H9 (cell line): ENCODE data around the gene DDOST. TPM values are rescaled to one million over a fixed set of nuclear protein-coding genes. Genes with fewer than 3 reads are reported as not detected.

Experiments
- DNase-seq: peaks from one replicate; pipeline ENCODE4 v3.0.0-alpha.2; 2017
- H2AFZ ChIP-seq: one replicate; pipeline ENCODE4 v1.6.1; 2013; ENCODE audit warnings: mild to moderate bottlenecking, low read length, control low read depth, moderate library complexity
- H2AK5ac ChIP-seq: 2 replicates; pipeline ENCODE4 v1.6.1; 2013; ENCODE audit warnings: low read length, control low read depth, mixed read lengths; ENCODE audit not compliant: insufficient read length
- H2BK120ac ChIP-seq: one replicate; pipeline ENCODE4 v1.6.1; 2013; ENCODE audit warnings: low read depth, mild to moderate bottlenecking, low read length, control low read depth, inconsistent platforms; ENCODE audit not compliant: poor library complexity, severe bottlenecking
- H2BK12ac ChIP-seq: 2 replicates; pipeline ENCODE4 v1.6.1; 2013; ENCODE audit warnings: low read length, control low read depth, mixed read lengths, low read depth; ENCODE audit not compliant: insufficient read length
- H2BK15ac ChIP-seq: 2 replicates; pipeline ENCODE4 v1.6.1; 2013; ENCODE audit warnings: low read depth, low read length, control low read depth
- H2BK20ac ChIP-seq: one replicate; pipeline ENCODE4 v1.6.1; 2013; ENCODE audit warnings: low read depth, mild to moderate bottlenecking, low read length, control low read depth, inconsistent platforms; ENCODE audit not compliant: poor library complexity, severe bottlenecking
- H2BK5ac ChIP-seq: 2 replicates; pipeline ENCODE4 v1.6.1; 2013; ENCODE audit warnings: low read length, control low read depth, mixed read lengths; ENCODE audit not compliant: insufficient read length
- H3K14ac ChIP-seq: 2 replicates; pipeline ENCODE4 v1.6.1; 2013; ENCODE audit warnings: low read length, control low read depth; ENCODE audit not compliant: insufficient read depth
- H3K18ac ChIP-seq: 2 replicates; pipeline ENCODE4 v1.6.1; 2013; ENCODE audit warnings: low read depth, mild to moderate bottlenecking, mixed read lengths, low read length, control low read depth; ENCODE audit not compliant: insufficient read length
- H3K23ac ChIP-seq: 2 replicates; pipeline ENCODE4 v1.6.1; 2013; ENCODE audit warnings: low read length, control low read depth, mixed read lengths, low read depth; ENCODE audit not compliant: insufficient read length
- H3K23me2 ChIP-seq: 2 replicates; pipeline ENCODE4 v1.6.1; 2013; ENCODE audit warnings: low read depth, mild to moderate bottlenecking, mixed read lengths, low read length, control low read depth; ENCODE audit not compliant: insufficient read length, poor library complexity, severe bottlenecking
- H3K27ac ChIP-seq: 2 replicates; pipeline ENCODE4 v1.5.1; 2013; ENCODE audit warnings: low read length, control low read depth, mixed read lengths, low read depth; ENCODE audit not compliant: insufficient read length
- H3K27me3 ChIP-seq: 2 replicates; pipeline ENCODE4 v1.6.1; 2013; ENCODE audit warnings: low read length, control low read depth, inconsistent platforms; ENCODE audit not compliant: insufficient read depth
- H3K4ac ChIP-seq: 2 replicates; pipeline ENCODE4 v1.6.1; 2013; ENCODE audit warnings: low read depth, mild to moderate bottlenecking, control low read depth, inconsistent platforms, low read length, moderate library complexity
- H3K4me1 ChIP-seq: 2 replicates; pipeline ENCODE4 v1.6.1; 2013; ENCODE audit warnings: low read length, control low read depth, inconsistent platforms; ENCODE audit not compliant: insufficient read depth
- H3K4me2 ChIP-seq: 2 replicates; pipeline ENCODE4 v1.6.1; 2013; ENCODE audit warnings: low read length, control low read depth, mixed read lengths; ENCODE audit not compliant: insufficient read length, insufficient read depth
- H3K56ac ChIP-seq: 2 replicates; pipeline ENCODE4 v1.6.1; 2013; ENCODE audit warnings: low read depth, mild to moderate bottlenecking, mixed read lengths, low read length, control low read depth; ENCODE audit not compliant: insufficient read length
- H3K79me1 ChIP-seq: 2 replicates; pipeline ENCODE4 v1.6.1; 2013; ENCODE audit warnings: low read depth, mild to moderate bottlenecking, moderate library complexity, low read length, control low read depth, inconsistent platforms; ENCODE audit not compliant: insufficient read depth, poor library complexity, severe bottlenecking
- H3K79me2 ChIP-seq: 2 replicates; pipeline ENCODE4 v1.6.1; 2013; ENCODE audit warnings: low read length, control low read depth, inconsistent platforms; ENCODE audit not compliant: insufficient read depth
- H3K9ac ChIP-seq: 2 replicates; pipeline ENCODE4 v1.6.1; 2013; ENCODE audit warnings: low read length, control low read depth, mixed read lengths; ENCODE audit not compliant: insufficient read length; ENCODE audit errors: extremely low read depth
- H3K9me3 ChIP-seq: one replicate; pipeline ENCODE4 v1.6.1; 2013; ENCODE audit warnings: low read depth, low read length, inconsistent platforms; ENCODE audit not compliant: control insufficient read depth
- H3T11ph ChIP-seq: one replicate; pipeline ENCODE4 v1.6.1; 2013; ENCODE audit warnings: mild to moderate bottlenecking, low read length, control low read depth, inconsistent platforms
- H4K20me1 ChIP-seq: one replicate; pipeline ENCODE4 v1.6.1; 2013; ENCODE audit not compliant: control insufficient read depth, insufficient read length, insufficient read depth
- H4K5ac ChIP-seq: 2 replicates; pipeline ENCODE4 v1.6.1; 2013; ENCODE audit warnings: low read depth, mild to moderate bottlenecking, mixed read lengths, low read length, control low read depth; ENCODE audit not compliant: insufficient read length
- H4K8ac ChIP-seq: replicated peaks from 2 replicates; pipeline ENCODE4 v1.6.1; 2013; ENCODE audit warnings: low read length, control low read depth, mixed read lengths, low read depth; ENCODE audit not compliant: insufficient read length
- H4K91ac ChIP-seq: 2 replicates; pipeline ENCODE4 v1.6.1; 2013; ENCODE audit warnings: low read depth, mild to moderate bottlenecking, moderate library complexity, mixed read lengths, low read length, control low read depth; ENCODE audit not compliant: insufficient read length
- H3K27ac Mint-ChIP-seq, 3 experiments: 2 replicates in 2 of 3; 3 replicates in 1 of 3; pipeline ENCODE4 v1.8.0; 2020 to 2021; ENCODE audit warnings: mixed read lengths in 3 of 3, mild to moderate bottlenecking in 1 of 3, moderate library complexity in 1 of 3
- H3K27me3 Mint-ChIP-seq: 2 replicates; pipeline ENCODE4 v1.8.0; 2021; ENCODE audit warnings: low read depth, mild to moderate bottlenecking, moderate library complexity, mixed read lengths
- H3K36me3 Mint-ChIP-seq, 3 experiments: 2 replicates in 2 of 3; 3 replicates in 1 of 3; pipeline ENCODE4 v1.8.0; 2020 to 2021; ENCODE audit warnings: low read depth in 3 of 3, mixed read lengths in 3 of 3; ENCODE audit not compliant: insufficient read depth in 1 of 3
- H3K4me1 Mint-ChIP-seq, 2 experiments: 2 replicates each; pipeline ENCODE4 v1.8.0; 2020; ENCODE audit warnings: mixed read lengths in 2 of 2
- H3K4me3 Mint-ChIP-seq, 2 experiments: 2 replicates in 1 of 2; 3 replicates in 1 of 2; pipeline ENCODE4 v1.8.0; 2020 to 2021; ENCODE audit warnings: mild to moderate bottlenecking in 2 of 2, mixed read lengths in 2 of 2, moderate library complexity in 1 of 2
- H3K9me3 Mint-ChIP-seq, 2 experiments: 2 replicates in 1 of 2; 3 replicates in 1 of 2; pipeline ENCODE4 v1.8.0; 2020; ENCODE audit warnings: mild to moderate bottlenecking in 2 of 2, mixed read lengths in 2 of 2, moderate library complexity in 1 of 2
- CTCF ChIP-seq: fragments of 200-600 bp; sonication (generic); conservative IDR thresholded peaks from 3 replicates; pipeline ENCODE4 v1.8.0; 2021; ENCODE audit warnings: antibody characterized with exemption, mild to moderate bottlenecking
- WGBS: extraction: QIAGEN DNeasy Blood & Tissue Kit; methylation state at CpG from one replicate; pipeline ENCODE4 v1.1.7; 2013; ENCODE audit warnings: missing lambda C conversion rate, low lambda C conversion rate, mixed read lengths; ENCODE audit not compliant: insufficient read length; ENCODE audit errors: extremely low coverage; 5-methylcytosine and 5-hydroxymethylcytosine counted together
- total RNA-seq: library from RNA; stranded (reverse); gene quantifications from 2 replicates; pipeline ENCODE4 v1.2.1, GENCODE V29; 2021

Gene DDOST
- total RNA-seq, 1 experiment from 2014 or later: 255 TPM

- Histone ChIP-seq H3K9ac (no peak overlapping the region), H3T11ph (no peak overlapping the region), H4K8ac (no peak overlapping the region), H2BK12ac (no peak overlapping the region), H3K14ac (no peak overlapping the region), H3K27me3 (no peaks in the 10 kb centered on the region), H3K9me3 (no peaks in the 10 kb centered on the region), H4K91ac (no peak overlapping the region), H3K18ac (no peak overlapping the region), H2AFZ (no peak overlapping the region), H2BK120ac (no peak overlapping the region), H3K4me1 (no peaks in the 10 kb centered on the region), H3K27ac (no peak overlapping the region), H3K79me1 (no peaks in the 10 kb centered on the region), H2BK5ac (no peak overlapping the region), H3K4ac (no peak overlapping the region), H3K4me2 (no peak overlapping the region), H3K56ac (no peak overlapping the region), H4K5ac (no peak overlapping the region), H2AK5ac (no peak overlapping the region), H3K79me2 (no peaks in the 10 kb centered on the region), H2BK15ac (no peak overlapping the region), H2BK20ac (no peak overlapping the region), H3K23ac (no peak overlapping the region), H4K20me1 (no peaks in the 10 kb centered on the region), H3K23me2 (no peaks in the 10 kb centered on the region)
- H3K9me3 Mint-ChIP-seq: no peaks in the 10 kb centered on the region
- H3K4me3 Mint-ChIP-seq: no peak overlapping the region
- H3K27ac Mint-ChIP-seq: no peak overlapping the region
- no peak for DNase-seq
- H3K36me3 Mint-ChIP-seq: peaks cover 5 to 33% (median 8%) of the 10 kb centered on the region in 3 experiments; a peak in 4 of 7 replicates
- WGBS: no CpG with 5 or more reads among the region's 6 CpGs
- H3K4me1 Mint-ChIP-seq: no peaks in the 10 kb centered on the region
- H3K27me3 Mint-ChIP-seq: no peaks in the 10 kb centered on the region
- TF ChIP-seq CTCF: no peak
These were observed 46.9 kb upstream of the DDOST start for GRCh38 chr1:20708057-20708456.
